ENCODE results near the gene CTSE.

The CTSE gene

GRCh38 chr1:205961991-205962820, 61.5 kb downstream of the CTSE start:
- Histone ChIP-seq H3K36me3 (ENCODE audit: insufficient read depth, low read depth, low read length) (no peaks in the 10 kb centered on the region), H3K9ac (ENCODE audit: low read depth, low read length) (no peak overlapping the region), H3K4me1 (ENCODE audit: insufficient read depth, low read length) (no peaks in the 10 kb centered on the region; the same call in 1 of the 2 replicates), H3K9me3 (ENCODE audit: insufficient read depth, low read depth, low read length) (no peaks in the 10 kb centered on the region), H3K27ac (ENCODE audit: low read length) (no peak overlapping the region), H3K27me3 (ENCODE audit: insufficient read depth, low read length) (no peaks in the 10 kb centered on the region; the same call in 1 of the 2 replicates), H3K4me3 (ENCODE audit: low read length) (no peak overlapping the region)

- Histone ChIP-seq H3K27ac (ENCODE audit: low read length) (no peak overlapping the region), H3K27me3 (ENCODE audit: insufficient read depth, low read length) (no peaks in the 10 kb centered on the region; the same call in 1 of the 2 replicates), H3K4me1 (ENCODE audit: insufficient read depth, low read length) (no peaks in the 10 kb centered on the region; the same call in 1 of the 2 replicates), H3K4me3 (ENCODE audit: low read length) (no peak overlapping the region), H3K36me3 (ENCODE audit: insufficient read depth, low read depth, low read length) (no peaks in the 10 kb centered on the region), H3K9ac (ENCODE audit: low read depth, low read length) (no peak overlapping the region), H3K9me3 (ENCODE audit: insufficient read depth, low read depth, low read length) (no peaks in the 10 kb centered on the region)
Observed at GRCh38 chr1:205961405-205961804, 62.3 kb downstream of the CTSE start.

GRCh38 chr1:205959789-205960188, 63.9 kb downstream of the CTSE start:
- Histone ChIP-seq H3K4me3 (ENCODE audit: low read length) (no peak overlapping the region), H3K27ac (ENCODE audit: low read length) (no peak overlapping the region), H3K9ac (ENCODE audit: low read depth, low read length) (no peak overlapping the region), H3K4me1 (ENCODE audit: insufficient read depth, low read length) (no peaks in the 10 kb centered on the region), H3K36me3 (ENCODE audit: insufficient read depth, low read depth, low read length) (no peaks in the 10 kb centered on the region), H3K9me3 (ENCODE audit: insufficient read depth, low read depth, low read length) (no peaks in the 10 kb centered on the region), H3K27me3 (ENCODE audit: insufficient read depth, low read length) (no peaks in the 10 kb centered on the region; the same call in 1 of the 2 replicates)
